BJ (cell line): ENCODE data around the gene RABGGTB. TPM values are rescaled to one million over a fixed set of nuclear protein-coding genes. Genes with fewer than 3 reads are reported as not detected.

ENCODE experiments used
- CTCF ChIA-PET: fragments of 350-600 bp; formaldehyde crosslinking; extraction: SDS; loops from one replicate; lab custom pipeline; 2021; ENCODE audit warnings: antibody characterized with exemption, inconsistent platforms; lab: Yijun Ruan, JAX
- POLR2A ChIA-PET: fragments of 300-600 bp; sonication (Branson Sonifier 250); formaldehyde crosslinking; extraction: SDS; loops from one replicate; lab custom pipeline; 2021; ENCODE audit warnings: antibody characterized with exemption; lab: Charles Lee
- DNase-seq: peaks from one replicate; pipeline ENCODE4 v3.0.0-alpha.2; 2011; ENCODE audit warnings: low read depth
- H3K27me3 ChIP-seq: 2 replicates; pipeline ENCODE4 v1.6.0; 2011; ENCODE audit warnings: low read length; ENCODE audit not compliant: control insufficient read depth, insufficient read depth
- H3K36me3 ChIP-seq: 2 replicates; pipeline ENCODE4 v1.5.1; 2011; ENCODE audit warnings: low read length; ENCODE audit not compliant: control insufficient read depth, insufficient read depth
- H3K4me3 ChIP-seq: 2 replicates; pipeline ENCODE4 v1.5.1; 2011; ENCODE audit warnings: low read depth, mild to moderate bottlenecking, control low read depth, low read length
- CTCF ChIP-seq: IDR thresholded peaks from 2 replicates; pipeline ENCODE4 v1.5.1; 2011; ENCODE audit warnings: low read depth, mild to moderate bottlenecking, control low read depth, inconsistent platforms, low read length, moderate library complexity; ENCODE audit not compliant: insufficient read depth
- polyA plus RNA-seq: library from polyadenylated mRNA; depleted of rRNA; stranded (reverse); fragments of >200 nt; gene quantifications from 2 replicates; pipeline ENCODE4 v1.2.3, GENCODE V29; 2011

The RABGGTB gene
- polyA plus RNA-seq, 1 experiment, result 29.4 TPM

- Histone ChIP-seq H3K36me3 (peaks cover 3% of the 10 kb centered on the region), H3K27me3 (no peaks in the 10 kb centered on the region), H3K4me3 (peak overlapping the region; percentile 88)
- TF ChIP-seq CTCF, result no peak
- CTCF ChIA-PET, result no interaction called here
- POLR2A ChIA-PET, result interaction anchor here (0.6 kb wide), 1 partner anchor 16 kb away, joined by 3 read pairs; no protein-coding TSS in a partner anchor
- DNase-seq, result no peak
These were observed 605 bp upstream of the RABGGTB start for GRCh38 chr1:75785320-75785982.

GRCh38 chr1:75786901-75787493 lies 941 bp downstream of the RABGGTB start:
- peak overlapping the region; percentile 88 for H3K4me3 ChIP-seq
- POLR2A ChIA-PET, result interaction anchor here (0.7 kb wide), 1 partner anchor 904 kb away, joined by 4 read pairs; no protein-coding TSS in a partner anchor
- no peaks in the 10 kb centered on the region for H3K27me3 ChIP-seq
- TF ChIP-seq CTCF, result no peak
- DNase-seq, result no peak
- CTCF ChIA-PET, result interaction anchor here (1.1 kb wide), 1 partner anchor 9 kb away, joined by 4 read pairs; the partner anchor contains the start of gene MSH4
- H3K36me3 ChIP-seq, result peaks cover 5% of the 10 kb centered on the region

GRCh38 chr1:75787524-75787923 lies 1.5 kb downstream of the RABGGTB start:
- no peak for DNase-seq
- Histone ChIP-seq H3K4me3 (peak overlapping the region; percentile 88), H3K36me3 (peaks cover 5% of the 10 kb centered on the region), H3K27me3 (no peaks in the 10 kb centered on the region)
- POLR2A ChIA-PET, result no interaction called here
- no peak for TF ChIP-seq CTCF
- CTCF ChIA-PET, result no interaction called here

- no peak overlapping the region for H3K4me3 ChIP-seq
- no peak for DNase-seq
- TF ChIP-seq CTCF, result no peak
- ChIA-PET POLR2A (no interaction called here), CTCF (no interaction called here)
- H3K36me3 ChIP-seq, result peaks cover 8% of the 10 kb centered on the region
- no peaks in the 10 kb centered on the region for H3K27me3 ChIP-seq
These were observed 3.9 kb downstream of the RABGGTB start for GRCh38 chr1:75789988-75790387.

GRCh38 chr1:75791022-75791421 lies 5.0 kb downstream of the RABGGTB start:
- ChIA-PET CTCF (no interaction called here), POLR2A (no interaction called here)
- Histone ChIP-seq H3K36me3 (peaks cover 12% of the 10 kb centered on the region), H3K4me3 (no peak overlapping the region), H3K27me3 (no peaks in the 10 kb centered on the region)
- DNase-seq, result no peak
- TF ChIP-seq CTCF, result no peak
